GM19099 (cell line): ENCODE measurements around the gene HPCAL1.

ENCODE experiments used
- POLR2A ChIP-seq: IDR thresholded peaks from 3 replicates; pipeline ENCODE4 v1.6.1; 2011; ENCODE audit warnings: low read depth; ENCODE audit not compliant: insufficient read length; ENCODE audit errors: extremely low read depth

The HPCAL1 gene

GRCh38 chr2:10320933-10321332, 18.2 kb downstream of the HPCAL1 start:
- TF ChIP-seq POLR2A = no peak

- TF ChIP-seq POLR2A = no peak
Observed at GRCh38 chr2:10321622-10322021, 18.9 kb downstream of the HPCAL1 start.

GRCh38 chr2:10322481-10322880, 19.8 kb downstream of the HPCAL1 start:
- TF ChIP-seq POLR2A = no peak

DNA sequence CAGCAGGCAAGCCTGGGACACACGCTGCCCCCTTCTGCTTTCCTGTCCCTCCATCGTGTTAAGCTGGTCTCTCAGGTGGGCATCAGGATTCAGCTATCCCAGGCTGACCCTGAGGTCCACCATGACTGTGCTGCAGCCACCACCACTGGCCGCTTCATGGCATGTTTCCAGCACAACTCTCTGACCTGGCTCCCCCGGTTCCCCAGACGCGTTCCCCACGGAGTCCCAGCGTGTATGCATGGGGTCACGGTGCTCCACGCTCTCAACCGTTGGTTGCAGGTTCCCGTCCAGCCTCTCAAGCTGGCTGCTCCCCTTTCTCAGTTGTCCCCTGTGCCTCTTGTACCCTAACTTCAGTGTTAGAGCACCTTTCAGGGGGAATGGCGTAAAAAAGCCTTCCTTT, 20.3 kb downstream of the HPCAL1 start:
- no peak for TF ChIP-seq POLR2A

DNA sequence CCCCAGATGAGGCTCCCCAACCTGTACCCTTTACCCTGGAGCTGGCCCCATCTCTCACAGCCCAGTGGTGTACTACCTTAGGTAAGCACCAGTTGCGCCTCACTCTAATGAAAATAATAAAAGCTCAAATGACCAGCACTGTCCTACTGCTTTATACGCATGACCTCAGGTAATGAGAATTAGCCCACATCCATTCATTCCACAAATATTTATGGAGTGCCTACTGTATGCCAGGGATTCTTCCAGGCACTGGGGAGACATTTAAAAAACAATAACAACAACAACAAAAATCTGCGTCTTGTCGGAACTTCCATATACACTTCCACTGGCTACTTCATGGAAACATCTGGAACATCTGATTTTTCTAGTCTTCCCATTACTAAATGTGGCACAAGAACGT, 20.8 kb downstream of the HPCAL1 start:
- no peak for TF ChIP-seq POLR2A

DNA sequence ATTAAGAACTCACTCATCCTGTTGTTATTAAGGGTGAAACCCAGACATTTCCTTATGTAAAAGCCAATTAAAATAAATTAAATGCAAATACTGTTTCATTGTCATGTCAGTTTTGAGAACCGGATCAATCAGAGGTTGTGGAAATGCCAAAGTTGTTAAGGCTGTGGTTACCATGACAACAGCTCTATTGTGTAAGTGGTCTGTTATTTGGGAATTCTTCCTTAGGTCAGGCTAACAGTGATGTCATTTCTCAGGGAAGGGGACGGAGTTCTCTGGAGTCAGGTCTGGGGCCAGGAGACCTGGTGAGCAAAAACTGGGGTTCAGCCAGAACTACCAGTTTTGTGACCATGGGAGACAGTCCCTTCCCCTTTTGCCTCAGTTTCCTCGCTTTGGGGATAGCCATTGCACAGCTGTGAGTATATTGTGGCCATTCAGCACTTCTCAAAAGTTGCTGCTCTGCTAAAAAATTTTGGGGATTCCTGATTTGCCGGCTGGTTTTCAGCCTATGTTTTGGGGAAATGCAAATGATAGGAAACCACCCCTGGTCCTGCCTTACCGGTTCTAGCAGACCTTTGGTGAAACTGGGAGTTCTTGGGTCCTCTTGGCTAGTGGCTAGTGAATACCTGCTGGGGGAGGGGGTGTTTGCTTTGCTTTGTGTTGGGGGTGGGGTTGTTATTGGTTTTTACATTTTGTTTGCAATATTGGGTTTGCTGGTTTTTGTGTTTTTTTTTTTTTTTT, 21.6 kb downstream of the HPCAL1 start:
- TF ChIP-seq POLR2A = no peak

- TF ChIP-seq POLR2A = no peak
Observed at GRCh38 chr2:10325278-10326145, 22.8 kb downstream of the HPCAL1 start.

DNA sequence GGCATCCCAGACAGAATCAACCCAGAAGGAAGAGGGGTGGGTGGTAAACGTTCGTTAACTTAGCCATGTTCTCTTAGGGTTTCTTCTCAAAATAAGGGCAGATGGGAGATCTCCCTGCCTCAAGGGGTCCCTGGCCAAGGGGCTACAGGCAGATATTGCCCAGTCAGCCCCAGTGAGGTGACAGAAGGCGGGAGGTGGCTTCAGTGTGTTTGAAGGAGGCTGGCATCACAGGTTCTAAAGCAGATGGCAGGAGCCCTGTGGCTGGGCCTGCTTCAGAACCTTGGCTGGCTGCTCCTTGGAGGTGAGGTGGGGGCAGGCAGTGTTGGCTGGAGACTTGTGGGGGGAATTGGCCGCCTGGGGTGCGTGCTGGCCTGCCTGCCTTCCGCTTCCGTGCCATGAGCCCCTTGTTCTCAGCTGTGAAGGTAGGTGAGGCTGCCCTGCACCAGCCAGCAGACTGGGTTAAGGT, 23.5 kb downstream of the HPCAL1 start:
- no peak for TF ChIP-seq POLR2A

GRCh38 chr2:10326707-10327594, 24.2 kb downstream of the HPCAL1 start:
- no peak for TF ChIP-seq POLR2A

DNA sequence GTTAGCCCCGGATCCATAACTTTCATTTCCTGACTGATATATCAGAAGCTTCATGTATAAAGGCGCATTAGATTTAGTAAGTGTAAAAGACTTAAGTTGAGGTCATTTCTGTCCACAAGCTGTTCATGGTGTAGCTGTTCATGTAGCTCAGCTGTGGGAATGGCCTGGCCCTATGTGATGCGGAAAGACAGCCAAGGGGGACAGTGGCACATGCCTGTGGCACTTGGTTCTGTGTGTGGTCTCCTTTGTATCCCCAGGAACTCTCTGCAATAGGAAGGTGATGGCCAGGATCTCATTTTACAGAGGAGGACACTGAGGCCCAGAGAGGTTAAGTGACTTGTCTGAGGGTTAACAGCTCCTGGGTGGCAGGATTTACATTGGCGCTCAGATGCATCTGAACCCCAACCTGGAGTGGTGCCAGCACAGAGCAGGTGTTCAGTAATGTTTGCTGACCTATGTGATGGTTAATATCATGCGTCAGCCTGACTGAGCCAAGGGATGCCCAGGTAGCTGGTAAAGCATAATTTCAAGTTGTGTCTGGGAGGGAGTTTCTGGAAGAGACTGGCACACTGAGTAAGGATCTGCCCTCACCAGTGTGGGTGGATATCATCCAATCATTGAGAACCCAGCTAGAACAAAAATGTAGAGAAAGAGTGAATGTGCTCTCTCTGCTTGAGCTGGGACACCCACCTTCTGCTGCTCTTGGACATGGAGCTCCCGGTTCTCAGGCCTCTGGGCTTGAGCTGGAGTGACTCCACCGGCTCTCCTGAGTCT, 25.4 kb downstream of the HPCAL1 start:
- TF ChIP-seq POLR2A = no peak

- no peak for TF ChIP-seq POLR2A
Observed at GRCh38 chr2:10328670-10329579, 26.2 kb downstream of the HPCAL1 start.

DNA sequence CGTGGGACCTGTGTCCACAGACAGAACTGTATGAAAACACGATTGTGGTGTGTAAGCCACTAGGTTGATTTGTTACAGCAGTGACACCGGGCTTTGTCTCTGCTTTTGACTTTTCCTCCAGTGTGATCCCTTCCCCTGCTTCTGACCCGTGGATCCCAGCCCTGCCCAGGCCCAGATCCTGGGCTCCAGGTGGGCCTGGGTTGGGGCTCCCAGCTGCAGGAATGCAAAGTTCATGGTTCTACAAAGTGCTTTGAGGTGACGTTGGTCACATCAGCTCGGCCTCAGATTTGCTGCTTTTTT, 26.8 kb downstream of the HPCAL1 start:
- TF ChIP-seq POLR2A = no peak

DNA sequence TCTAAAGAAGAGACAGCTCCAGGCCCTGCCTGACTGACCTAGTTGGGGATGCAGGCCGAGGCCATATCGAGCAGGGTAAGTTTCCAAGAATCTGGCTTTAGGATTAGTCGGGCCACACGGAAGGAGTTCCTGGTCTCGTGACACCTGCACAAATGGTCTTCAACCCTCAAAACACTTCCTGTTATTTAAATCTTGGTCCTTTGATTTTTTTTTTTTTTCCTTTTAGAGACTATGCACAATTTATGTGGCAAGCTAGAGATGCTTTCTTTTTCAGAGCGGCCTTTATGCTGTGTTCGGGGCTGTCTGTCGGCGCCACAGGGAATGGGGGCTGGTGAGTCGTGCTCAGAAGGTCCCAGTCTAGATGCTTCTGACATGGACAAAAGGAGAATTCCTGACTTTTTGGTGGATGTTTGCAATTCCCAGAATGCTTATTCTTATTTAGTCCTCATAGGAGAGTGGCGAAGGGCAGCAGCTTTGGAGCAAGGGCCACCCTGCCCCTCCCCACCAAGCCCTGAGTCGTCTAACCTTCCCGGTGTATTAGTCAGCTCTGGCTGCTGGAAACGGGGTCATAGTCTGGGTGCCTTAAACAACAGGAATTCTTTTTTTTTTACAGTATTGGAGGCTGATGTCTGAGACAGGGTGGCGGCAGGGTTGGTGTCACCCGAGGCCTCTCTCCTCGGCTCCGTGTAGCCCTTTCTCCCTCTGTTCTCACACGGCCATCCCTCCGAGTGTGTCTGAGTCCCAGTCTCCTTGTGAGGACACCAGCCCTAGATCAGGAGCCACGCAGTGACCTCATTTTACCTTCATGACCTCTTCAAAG, 27.4 kb downstream of the HPCAL1 start:
- no peak for TF ChIP-seq POLR2A
